ENCODE data around the gene DDAH2. TPM values are rescaled to one million over a fixed set of nuclear protein-coding genes. Genes with fewer than 3 reads are reported as not detected.
A peak's percentile ranks its signal among the peaks of the same experiment; 100 is the strongest.

Gene DDAH2
- total RNA-seq, 1 donor from 2014 or later = 71.2 TPM

DNA sequence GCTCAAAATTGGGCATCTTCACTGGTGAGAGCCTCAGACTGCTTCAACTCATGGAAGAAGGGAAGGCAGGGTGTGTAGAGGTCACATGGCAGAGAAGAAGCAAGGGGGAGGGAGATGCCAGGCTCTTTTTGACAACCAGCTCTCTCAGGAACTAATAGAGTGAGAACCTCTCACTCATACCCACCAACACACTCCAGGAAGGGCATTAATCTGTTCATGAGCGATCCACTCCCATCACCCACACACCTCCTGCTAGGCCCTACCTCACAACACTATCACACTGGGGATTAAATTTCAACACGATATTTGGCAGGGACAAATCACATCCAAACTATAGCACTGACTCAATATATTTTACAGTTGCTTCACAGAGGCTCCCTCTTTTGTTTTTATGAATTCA lies 12.7 kb upstream of the DDAH2 start:
- Histone ChIP-seq H3K4me3 (no peak overlapping the region), H3K9me3 (no peaks in the 10 kb centered on the region), H3K27me3 (no peaks in the 10 kb centered on the region), H3K36me3 (no peaks in the 10 kb centered on the region), H3K27ac (no peak overlapping the region), H3K4me1 (peaks cover 33% of the 10 kb centered on the region)
- TF ChIP-seq, protein P1, sequence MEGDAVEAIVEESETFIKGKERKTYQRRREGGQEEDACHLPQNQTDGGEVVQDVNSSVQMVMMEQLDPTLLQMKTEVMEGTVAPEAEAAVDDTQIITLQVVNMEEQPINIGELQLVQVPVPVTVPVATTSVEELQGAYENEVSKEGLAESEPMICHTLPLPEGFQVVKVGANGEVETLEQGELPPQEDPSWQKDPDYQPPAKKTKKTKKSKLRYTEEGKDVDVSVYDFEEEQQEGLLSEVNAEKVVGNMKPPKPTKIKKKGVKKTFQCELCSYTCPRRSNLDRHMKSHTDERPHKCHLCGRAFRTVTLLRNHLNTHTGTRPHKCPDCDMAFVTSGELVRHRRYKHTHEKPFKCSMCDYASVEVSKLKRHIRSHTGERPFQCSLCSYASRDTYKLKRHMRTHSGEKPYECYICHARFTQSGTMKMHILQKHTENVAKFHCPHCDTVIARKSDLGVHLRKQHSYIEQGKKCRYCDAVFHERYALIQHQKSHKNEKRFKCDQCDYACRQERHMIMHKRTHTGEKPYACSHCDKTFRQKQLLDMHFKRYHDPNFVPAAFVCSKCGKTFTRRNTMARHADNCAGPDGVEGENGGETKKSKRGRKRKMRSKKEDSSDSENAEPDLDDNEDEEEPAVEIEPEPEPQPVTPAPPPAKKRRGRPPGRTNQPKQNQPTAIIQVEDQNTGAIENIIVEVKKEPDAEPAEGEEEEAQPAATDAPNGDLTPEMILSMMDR (IDR thresholded peaks at IDR 0.05) = no peak
- intact Hi-C loops (cut with DNase I) = no loop called here
- DNase-seq (no peak), ATAC-seq (no peak)

DNA sequence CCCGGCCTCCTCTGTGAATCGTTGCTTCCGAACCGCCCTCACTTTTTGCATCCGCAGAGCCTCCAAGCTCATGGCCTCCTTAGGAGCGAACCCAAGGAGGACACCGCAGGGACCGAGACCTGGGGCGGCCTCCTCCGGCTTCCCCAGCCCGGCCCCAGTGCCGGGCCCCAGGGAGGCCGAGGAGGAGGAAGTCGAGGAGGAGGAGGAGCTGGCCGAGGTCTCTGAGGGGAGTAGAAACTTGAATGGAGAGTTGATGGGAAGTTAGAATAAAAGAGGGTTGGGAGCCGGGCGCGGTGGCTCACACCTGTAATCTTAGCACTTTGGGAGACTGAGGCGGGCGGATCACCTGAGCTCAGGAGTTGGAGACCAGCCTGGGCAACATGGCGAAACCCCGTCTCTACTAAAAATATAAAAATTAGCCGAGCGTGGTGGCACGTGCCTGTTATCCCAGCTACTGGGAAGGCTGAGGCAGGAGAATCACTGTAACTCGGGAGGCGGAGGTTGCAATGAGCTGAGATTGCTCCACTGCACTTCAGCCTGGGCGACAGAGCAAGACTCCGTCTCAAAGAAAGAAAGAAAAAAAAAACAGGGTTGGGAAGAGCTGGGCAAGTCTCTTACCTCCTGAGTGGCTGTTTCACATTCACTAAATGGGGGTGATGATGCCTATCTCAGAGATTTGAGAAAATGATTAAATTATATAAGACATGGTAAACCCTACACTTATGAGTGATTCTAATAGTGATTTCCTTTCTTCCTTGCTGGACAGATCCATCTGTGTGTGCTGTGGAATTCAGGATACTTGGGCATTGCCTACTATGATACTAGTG lies 11.5 kb upstream of the DDAH2 start:
- Histone ChIP-seq H3K4me3 (peak overlapping the region; percentile 83), H3K27me3 (no peaks in the 10 kb centered on the region), H3K9me3 (no peaks in the 10 kb centered on the region), H3K27ac (peak overlapping the region; percentile 43), H3K36me3 (no peaks in the 10 kb centered on the region), H3K4me1 (peaks cover 36% of the 10 kb centered on the region)
- TF ChIP-seq, protein P1 (IDR thresholded peaks at IDR 0.05) = no peak
- ATAC-seq = peak; percentile 6
- intact Hi-C loops (cut with DNase I) = no loop called here
- peak; percentile 81 for DNase-seq

DNA sequence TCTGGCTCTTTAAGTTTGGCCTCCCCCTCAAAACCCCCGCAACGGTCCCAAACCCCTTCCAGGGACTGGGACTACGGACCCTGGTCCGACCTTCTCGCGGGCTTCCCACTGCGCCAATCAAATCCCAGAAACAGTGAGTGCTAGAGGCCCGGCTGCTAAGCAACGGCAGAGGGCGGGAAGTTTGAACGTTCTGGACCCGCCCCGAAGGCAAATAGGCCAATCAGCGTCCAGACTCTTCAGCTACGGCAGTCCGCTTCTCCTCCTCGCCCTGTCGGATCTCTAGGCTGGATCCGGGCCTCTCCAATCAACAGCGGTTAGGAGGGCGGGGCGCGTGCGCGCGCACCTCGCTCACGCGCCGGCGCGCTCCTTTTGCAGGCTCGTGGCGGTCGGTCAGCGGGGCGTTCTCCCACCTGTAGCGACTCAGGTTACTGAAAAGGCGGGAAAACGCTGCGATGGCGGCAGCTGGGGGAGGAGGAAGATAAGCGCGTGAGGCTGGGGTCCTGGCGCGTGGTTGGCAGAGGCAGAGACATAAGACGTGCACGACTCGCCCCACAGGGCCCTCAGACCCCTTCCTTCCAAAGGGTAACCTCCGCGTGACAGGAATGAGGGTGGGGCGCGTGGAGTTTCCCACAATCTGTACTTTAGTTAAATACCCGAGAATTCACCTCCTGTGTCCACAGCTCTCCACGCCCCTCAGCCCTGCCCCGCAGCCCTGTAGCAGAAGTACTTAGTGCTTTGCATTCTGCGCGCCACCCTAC lies 10.7 kb upstream of the DDAH2 start, which contains the start of gene MSH5:
MSH5 (plus strand) TSS at position 367 of the 758 bp plus-strand sequence. CDS start 462 bp downstream, outside the sequence.
- Histone ChIP-seq H3K27me3 (no peaks in the 10 kb centered on the region), H3K27ac (peak within 1 kb of the TSS; percentile 92), H3K9me3 (no peaks in the 10 kb centered on the region), H3K4me3 (peak within 1 kb of the TSS; percentile 83), H3K36me3 (no peaks in the 10 kb centered on the region), H3K4me1 (peaks cover 36% of the 10 kb centered on the region)
- intact Hi-C loops (cut with DNase I) = no loop called here
- DNase-seq (peak; percentile 98), ATAC-seq (peak; percentile 93)
- TF ChIP-seq, protein P1 (IDR thresholded peaks at IDR 0.05) = no peak

DNA sequence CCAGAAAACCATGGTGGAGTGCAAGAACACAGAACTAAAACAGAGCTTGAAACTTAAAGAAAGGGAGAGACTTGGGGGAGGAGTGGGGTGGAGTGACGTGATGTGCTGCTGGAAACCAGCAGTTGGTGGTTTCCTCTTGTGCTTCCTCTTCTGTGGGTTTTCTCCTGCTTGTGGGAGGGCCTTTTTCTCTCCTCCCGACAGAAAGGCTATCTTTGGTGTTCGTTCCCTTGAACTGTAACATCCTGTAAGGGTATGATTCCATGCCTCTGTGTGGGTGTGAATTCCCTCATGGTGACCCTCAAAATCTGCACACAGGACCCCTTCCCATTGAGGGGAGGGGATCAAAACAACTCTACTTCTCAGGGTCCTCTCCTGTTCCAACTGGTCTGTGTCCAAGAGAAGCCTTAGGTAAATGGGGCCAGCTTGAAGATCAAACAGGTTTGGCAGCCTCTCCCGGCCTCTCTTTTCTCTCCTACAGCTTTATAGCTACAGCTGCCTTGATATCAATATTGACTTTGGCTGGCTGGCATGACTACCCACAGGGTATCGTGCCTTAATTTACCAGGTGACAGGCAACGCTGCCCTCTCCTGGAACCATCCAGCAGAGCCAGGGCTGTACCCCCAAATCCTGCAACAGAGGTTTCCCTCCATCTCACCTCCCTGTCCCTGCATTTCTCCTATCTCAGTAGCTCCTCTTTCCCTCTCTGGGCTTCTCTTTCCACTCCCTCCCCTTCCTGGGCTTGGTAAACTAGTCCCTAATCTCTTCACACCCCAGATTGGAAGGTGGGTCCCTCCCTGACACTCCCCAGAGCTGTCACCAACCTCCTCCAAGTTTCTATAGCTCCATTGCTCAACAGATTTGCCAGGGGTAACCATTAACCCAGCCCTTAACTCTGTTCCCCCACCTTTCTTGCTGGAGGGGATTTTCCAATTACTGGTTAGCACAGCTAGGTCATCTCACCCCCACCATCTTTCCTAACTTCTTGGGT lies 9.2 kb upstream of the DDAH2 start:
- TF ChIP-seq, protein P1 (IDR thresholded peaks at IDR 0.05) = peak; percentile 27
- peak; percentile 66 for DNase-seq
- Histone ChIP-seq H3K27me3 (no peaks in the 10 kb centered on the region), H3K4me3 (peak overlapping the region; percentile 2), H3K27ac (peak overlapping the region; percentile 92), H3K36me3 (peaks cover 14% of the 10 kb centered on the region), H3K4me1 (peaks cover 47% of the 10 kb centered on the region), H3K9me3 (no peaks in the 10 kb centered on the region)
- ATAC-seq = peak; percentile 41
- intact Hi-C loops (cut with DNase I) = no loop called here

All from upper lobe of right lung (tissue), 1 donor.